DMS79 treated with DMSO at 0.1 percent for 48 hours (cell line): ENCODE measurements around the gene R3HDM4.
"Not testable (repeated sequence)": the region's sequence is repeated elsewhere in the genome, so short reads cannot be mapped to it uniquely, and the experiment has no call there.

ENCODE experiments used
- DNase-seq: peaks from one replicate; lab custom pipeline; 2025; lab: John Stamatoyannopoulos, UW

Gene R3HDM4

GRCh38 chr19:891421-892200 is 21.4 kb downstream of the R3HDM4 start:
- not testable (repeated sequence) for DNase-seq

- DNase-seq = no peak
Measured at GRCh38 chr19:890831-891230, 22.2 kb downstream of the R3HDM4 start.

- DNase-seq = no peak
Measured at GRCh38 chr19:889662-890295, 23.2 kb downstream of the R3HDM4 start.

- no peak for DNase-seq
Measured at GRCh38 chr19:888581-889385, 24.2 kb downstream of the R3HDM4 start.

GRCh38 chr19:887599-887998 is 25.4 kb downstream of the R3HDM4 start:
- no peak for DNase-seq

- DNase-seq = no peak
Measured at GRCh38 chr19:887072-887471, 25.9 kb downstream of the R3HDM4 start.

GRCh38 chr19:885536-886224 is 27.3 kb downstream of the R3HDM4 start:
- DNase-seq = no peak

- no peak for DNase-seq
Measured at GRCh38 chr19:884420-885211, 28.4 kb downstream of the R3HDM4 start.

GRCh38 chr19:883661-884211 is 29.3 kb downstream of the R3HDM4 start:
- peak; percentile 84 for DNase-seq

- DNase-seq = no peak
Measured at GRCh38 chr19:882871-883497, 30.0 kb downstream of the R3HDM4 start.

- no peak for DNase-seq
Measured at GRCh38 chr19:881385-882071, 31.5 kb downstream of the R3HDM4 start.

- DNase-seq = no peak
Measured at GRCh38 chr19:879711-880438, 33.1 kb downstream of the R3HDM4 start.

- not testable (repeated sequence) for DNase-seq
Measured at GRCh38 chr19:878751-879561, 34.1 kb downstream of the R3HDM4 start.

GRCh38 chr19:877992-878660 is 34.9 kb downstream of the R3HDM4 start:
- DNase-seq = not testable (repeated sequence)

- no peak for DNase-seq
Measured at GRCh38 chr19:876780-877314, 36.2 kb downstream of the R3HDM4 start.

GRCh38 chr19:876089-876488 is 36.9 kb downstream of the R3HDM4 start:
- no peak for DNase-seq

- no peak for DNase-seq
Measured at GRCh38 chr19:875265-875879, 37.6 kb downstream of the R3HDM4 start.
